Mesothelial cell of epicardium (in vitro differentiated cells): ENCODE results near the gene STOML1. TPM values are rescaled to one million over a fixed set of nuclear protein-coding genes. Genes with fewer than 3 reads are reported as not detected.

ENCODE experiments used
- DNase-seq, 2 experiments: peaks; one replicate each; pipeline ENCODE4 v3.0.0; 2021; ENCODE audit warnings: low spot score in 2 of 2; ENCODE audit not compliant: unreplicated experiment in 2 of 2
- H3K27ac Mint-ChIP-seq: 2 replicates; pipeline ENCODE4 v1.8.0; 2021; ENCODE audit warnings: mixed read lengths
- H3K27me3 Mint-ChIP-seq: 2 replicates; pipeline ENCODE4 v1.8.0; 2021; ENCODE audit warnings: low read depth, mixed read lengths
- H3K36me3 Mint-ChIP-seq: 2 replicates; pipeline ENCODE4 v1.8.0; 2021; ENCODE audit warnings: mixed read lengths
- H3K4me1 Mint-ChIP-seq: 2 replicates; pipeline ENCODE4 v1.8.0; 2021; ENCODE audit warnings: mixed read lengths
- H3K4me3 Mint-ChIP-seq: 2 replicates; pipeline ENCODE4 v1.8.0; 2021; ENCODE audit warnings: mild to moderate bottlenecking, moderate library complexity, mixed read lengths
- H3K9me3 Mint-ChIP-seq: 2 replicates; pipeline ENCODE4 v1.8.0; 2021; ENCODE audit warnings: mixed read lengths
- total RNA-seq: library from RNA; stranded (reverse); gene quantifications from 3 replicates; pipeline ENCODE4 v1.2.1, GENCODE V29; 2021
- TF ChIP-seq, protein P1 (sequence below): fragments of 200-600 bp; sonication (generic); IDR thresholded peaks from one replicate; pipeline ENCODE4 v1.5.0; 2021; ENCODE audit warnings: antibody characterized with exemption; ENCODE audit not compliant: unreplicated experiment

The STOML1 gene
- total RNA-seq, 1 donor from 2014 or later: 11.9 TPM

DNA sequence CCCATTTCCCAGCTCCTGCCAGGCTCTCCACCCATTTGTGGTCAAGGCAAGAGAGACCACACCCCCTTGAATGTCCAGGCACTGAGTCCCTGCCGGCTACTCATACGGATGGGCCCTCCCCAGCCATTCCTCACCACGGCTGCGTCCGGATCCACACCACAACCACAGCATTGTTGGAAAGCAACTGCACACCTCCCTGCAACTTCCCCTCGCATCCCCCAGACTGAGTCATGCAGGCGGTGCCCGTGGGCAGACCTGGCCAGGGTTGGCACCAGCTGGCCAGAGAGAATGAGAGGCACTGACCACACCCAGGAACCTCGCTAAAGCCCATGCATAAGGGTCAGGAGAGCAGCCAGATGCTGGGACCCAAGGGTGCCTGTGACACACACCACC is 35.4 kb downstream of the STOML1 start:
- Mint-ChIP-seq H3K27ac (no peak overlapping the region), H3K36me3 (no peaks in the 10 kb centered on the region), H3K4me3 (no peak overlapping the region), H3K27me3 (peaks cover 5% of the 10 kb centered on the region), H3K4me1 (peaks cover 8% of the 10 kb centered on the region), H3K9me3 (no peaks in the 10 kb centered on the region)
- DNase-seq: no peak
- TF ChIP-seq, protein P1, sequence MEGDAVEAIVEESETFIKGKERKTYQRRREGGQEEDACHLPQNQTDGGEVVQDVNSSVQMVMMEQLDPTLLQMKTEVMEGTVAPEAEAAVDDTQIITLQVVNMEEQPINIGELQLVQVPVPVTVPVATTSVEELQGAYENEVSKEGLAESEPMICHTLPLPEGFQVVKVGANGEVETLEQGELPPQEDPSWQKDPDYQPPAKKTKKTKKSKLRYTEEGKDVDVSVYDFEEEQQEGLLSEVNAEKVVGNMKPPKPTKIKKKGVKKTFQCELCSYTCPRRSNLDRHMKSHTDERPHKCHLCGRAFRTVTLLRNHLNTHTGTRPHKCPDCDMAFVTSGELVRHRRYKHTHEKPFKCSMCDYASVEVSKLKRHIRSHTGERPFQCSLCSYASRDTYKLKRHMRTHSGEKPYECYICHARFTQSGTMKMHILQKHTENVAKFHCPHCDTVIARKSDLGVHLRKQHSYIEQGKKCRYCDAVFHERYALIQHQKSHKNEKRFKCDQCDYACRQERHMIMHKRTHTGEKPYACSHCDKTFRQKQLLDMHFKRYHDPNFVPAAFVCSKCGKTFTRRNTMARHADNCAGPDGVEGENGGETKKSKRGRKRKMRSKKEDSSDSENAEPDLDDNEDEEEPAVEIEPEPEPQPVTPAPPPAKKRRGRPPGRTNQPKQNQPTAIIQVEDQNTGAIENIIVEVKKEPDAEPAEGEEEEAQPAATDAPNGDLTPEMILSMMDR: no peak

DNA sequence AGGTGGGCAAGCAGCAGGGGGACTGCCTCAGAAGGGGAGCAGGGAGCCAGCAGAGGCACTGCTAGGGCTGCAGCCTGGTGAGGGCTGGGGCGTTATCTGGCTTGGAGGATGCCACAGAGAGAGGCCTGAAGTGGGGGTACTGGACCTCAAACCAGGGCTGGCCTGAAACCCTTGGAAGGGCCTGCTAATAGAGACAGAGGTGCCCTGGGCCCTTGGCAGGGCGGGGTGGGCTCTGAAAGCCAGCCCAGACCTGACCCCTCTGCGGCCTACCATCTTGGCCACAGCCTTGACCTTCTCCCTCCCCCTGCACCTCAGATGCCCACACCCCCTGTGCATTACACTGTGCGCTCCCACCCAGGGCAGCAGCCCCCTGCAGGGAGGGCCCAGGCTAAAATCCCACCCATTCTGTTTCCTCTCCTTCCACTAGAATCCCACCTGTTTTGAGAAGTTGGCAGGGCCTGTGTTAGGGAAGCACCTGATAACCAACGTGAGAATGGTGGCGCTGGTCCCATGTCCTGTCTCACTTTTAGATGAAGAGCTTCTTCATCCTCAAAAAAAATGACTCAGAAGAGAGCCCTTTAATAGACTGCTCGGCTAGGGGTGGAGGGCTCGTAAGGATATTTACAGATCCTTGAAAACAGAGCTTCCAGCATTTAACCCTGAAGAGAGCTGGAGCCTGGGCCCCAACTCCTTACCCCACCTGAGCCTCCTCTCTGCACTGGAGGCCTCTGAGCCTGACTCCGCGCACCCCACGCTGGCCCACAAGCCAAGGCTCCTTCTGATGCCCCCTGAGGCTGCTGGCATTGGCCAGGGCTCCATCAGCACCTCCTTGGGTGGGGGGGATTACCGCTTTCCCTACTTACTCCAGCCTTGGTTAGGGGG is 36.0 kb downstream of the STOML1 start:
- H3K27me3 Mint-ChIP-seq: peaks cover 5% of the 10 kb centered on the region
- H3K36me3 Mint-ChIP-seq: no peaks in the 10 kb centered on the region
- H3K4me1 Mint-ChIP-seq: peaks cover 11% of the 10 kb centered on the region
- H3K4me3 Mint-ChIP-seq: no peak overlapping the region
- H3K9me3 Mint-ChIP-seq: no peaks in the 10 kb centered on the region
- H3K27ac Mint-ChIP-seq: no peak overlapping the region
- TF ChIP-seq, protein P1: no peak
- no peak for DNase-seq

DNA sequence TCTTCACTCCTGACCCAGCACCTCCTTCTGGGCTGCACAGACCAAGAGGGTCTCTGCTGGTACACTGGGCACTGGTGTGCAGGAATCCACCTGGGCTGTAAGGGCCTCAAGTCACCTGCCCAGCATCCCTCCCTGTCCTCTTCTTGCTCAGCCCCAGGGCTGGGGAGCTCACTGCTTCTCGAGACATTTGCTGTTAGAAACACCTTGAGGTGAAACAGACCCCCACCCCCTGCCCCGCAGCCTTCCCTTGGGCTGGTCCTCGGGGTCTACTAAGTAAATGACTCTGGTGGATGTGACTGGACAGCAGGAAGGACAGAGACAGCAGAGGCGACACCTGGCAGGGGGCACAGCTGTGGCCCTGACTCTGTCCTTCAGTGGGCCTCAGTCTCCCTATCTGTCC is 36.8 kb downstream of the STOML1 start:
- peaks cover 13% of the 10 kb centered on the region for H3K4me1 Mint-ChIP-seq
- DNase-seq: peak in 1 of 2 experiments; percentile 9
- H3K27me3 Mint-ChIP-seq: peaks cover 5% of the 10 kb centered on the region
- no peaks in the 10 kb centered on the region for H3K9me3 Mint-ChIP-seq
- H3K27ac Mint-ChIP-seq: no peak overlapping the region
- H3K4me3 Mint-ChIP-seq: no peak overlapping the region
- no peaks in the 10 kb centered on the region for H3K36me3 Mint-ChIP-seq
- TF ChIP-seq, protein P1: no peak

DNA sequence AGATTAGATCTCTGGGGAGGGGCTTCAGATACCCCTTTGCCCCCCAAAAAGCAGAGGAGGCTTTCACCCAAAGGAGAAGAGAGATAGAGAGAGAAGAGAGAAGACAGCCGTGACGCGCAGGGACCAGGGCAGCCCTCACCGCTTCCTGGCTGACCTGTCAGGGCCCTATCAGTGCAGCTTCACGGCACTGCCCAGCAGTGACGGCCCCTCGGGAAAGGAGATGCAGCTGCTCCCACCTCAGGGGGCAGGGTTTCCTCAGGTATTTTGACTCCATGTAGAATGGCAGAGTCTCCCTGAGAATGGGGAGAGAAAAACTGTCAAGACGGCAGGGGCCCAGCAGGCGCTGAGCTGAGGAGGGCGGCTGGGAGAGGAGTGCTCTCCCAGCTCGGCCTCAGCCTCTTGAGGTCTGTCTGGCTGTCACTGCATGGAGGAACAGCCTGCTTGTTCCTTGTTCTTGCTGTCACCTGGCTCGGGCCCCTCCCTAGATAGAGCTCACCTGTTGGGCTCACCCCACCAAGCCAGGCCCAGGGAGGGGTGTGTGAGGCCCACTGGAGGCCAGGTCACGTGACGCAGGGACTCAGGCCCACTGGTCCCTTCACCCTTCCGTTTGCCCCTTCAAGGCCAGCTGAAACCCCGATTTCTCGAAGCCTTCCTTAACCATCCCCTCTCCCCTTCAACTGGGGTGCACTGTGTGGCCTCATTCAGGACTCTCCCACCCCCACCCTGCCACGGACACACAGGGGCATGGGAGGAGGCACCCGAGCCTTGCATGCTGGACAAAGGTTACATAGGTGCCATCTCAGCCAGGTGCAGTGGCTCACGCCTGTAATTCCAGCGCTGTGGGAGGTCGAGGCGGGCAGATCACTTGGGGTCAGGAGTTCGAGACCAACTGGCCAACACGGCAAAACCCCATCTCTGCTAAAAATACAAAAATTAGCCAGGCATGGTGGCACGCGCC is 37.6 kb downstream of the STOML1 start:
- H3K27ac Mint-ChIP-seq: peak overlapping the region; percentile 69
- no peak overlapping the region for H3K4me3 Mint-ChIP-seq
- peaks cover under 1% of the 10 kb centered on the region for H3K36me3 Mint-ChIP-seq
- TF ChIP-seq, protein P1: no peak
- no peaks in the 10 kb centered on the region for H3K9me3 Mint-ChIP-seq
- DNase-seq: no peak
- peaks cover 5% of the 10 kb centered on the region for H3K27me3 Mint-ChIP-seq
- peaks cover 13% of the 10 kb centered on the region for H3K4me1 Mint-ChIP-seq

DNA sequence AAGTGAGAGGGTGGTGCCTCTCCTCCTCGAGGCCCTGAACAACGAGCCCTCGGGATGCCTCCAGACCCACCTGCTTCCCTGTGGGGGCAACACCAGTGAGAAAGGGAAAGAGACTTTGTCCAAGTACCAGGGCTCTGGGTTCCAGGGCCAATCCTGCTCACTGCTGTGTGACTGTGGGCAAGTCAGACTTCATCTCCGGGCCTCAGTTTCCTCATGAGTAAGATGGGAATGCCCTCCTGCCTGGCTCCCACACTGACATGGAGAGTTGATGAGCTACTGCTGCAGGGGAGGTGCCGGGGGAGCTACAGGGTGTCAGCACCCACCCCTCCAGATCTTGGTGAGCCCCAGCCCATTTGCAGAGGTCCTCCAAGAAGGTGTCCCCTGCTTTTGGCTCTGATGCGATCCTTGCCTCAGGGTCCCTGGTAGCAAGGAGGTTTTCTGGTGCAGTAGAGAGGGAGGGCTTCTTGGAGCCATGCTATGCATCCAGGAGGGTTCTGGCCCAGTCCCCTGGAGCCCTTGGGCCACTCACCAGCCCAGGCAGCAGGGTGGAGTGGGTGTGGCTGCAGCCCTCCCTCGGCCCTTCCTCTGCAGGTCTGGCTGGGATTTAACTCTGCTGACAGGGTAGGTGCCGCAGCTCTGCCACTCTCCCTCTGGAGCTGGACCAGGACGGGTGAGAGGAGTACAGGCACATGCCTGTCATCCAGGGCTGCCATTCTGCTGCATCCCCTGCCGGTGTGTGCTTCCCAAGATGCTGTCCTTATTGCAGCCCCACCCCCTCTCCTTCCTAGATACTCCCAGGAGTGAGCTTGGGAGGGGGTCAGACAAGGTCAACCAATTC is 39.0 kb downstream of the STOML1 start:
- peaks cover 6% of the 10 kb centered on the region for H3K36me3 Mint-ChIP-seq
- H3K9me3 Mint-ChIP-seq: no peaks in the 10 kb centered on the region
- no peak overlapping the region for H3K27ac Mint-ChIP-seq
- peaks cover 5% of the 10 kb centered on the region for H3K27me3 Mint-ChIP-seq
- TF ChIP-seq, protein P1: no peak
- no peak overlapping the region for H3K4me3 Mint-ChIP-seq
- no peak for DNase-seq
- peaks cover 13% of the 10 kb centered on the region for H3K4me1 Mint-ChIP-seq
